ES-I3 (cell line): ENCODE measurements around the gene PTPRG.

Experiments used
- H3K36me3 ChIP-seq: 2 replicates; pipeline ENCODE4 v1.6.1; 2013; ENCODE audit warnings: mild to moderate bottlenecking, low read length, control low read depth, moderate library complexity; ENCODE audit not compliant: insufficient read depth
- H3K4me1 ChIP-seq: 2 replicates; pipeline ENCODE4 v1.6.1; 2013; ENCODE audit warnings: mild to moderate bottlenecking, control low read depth, low read length; ENCODE audit not compliant: insufficient read depth
- H3K9ac ChIP-seq: 2 replicates; pipeline ENCODE4 v1.6.1; 2013; ENCODE audit warnings: low read depth, mild to moderate bottlenecking, low read length, moderate library complexity
- H3K9me3 ChIP-seq: 2 replicates; pipeline ENCODE4 v1.6.1; 2013; ENCODE audit warnings: mild to moderate bottlenecking, low read length, moderate library complexity; ENCODE audit not compliant: control insufficient read depth, insufficient read depth

Gene PTPRG

DNA sequence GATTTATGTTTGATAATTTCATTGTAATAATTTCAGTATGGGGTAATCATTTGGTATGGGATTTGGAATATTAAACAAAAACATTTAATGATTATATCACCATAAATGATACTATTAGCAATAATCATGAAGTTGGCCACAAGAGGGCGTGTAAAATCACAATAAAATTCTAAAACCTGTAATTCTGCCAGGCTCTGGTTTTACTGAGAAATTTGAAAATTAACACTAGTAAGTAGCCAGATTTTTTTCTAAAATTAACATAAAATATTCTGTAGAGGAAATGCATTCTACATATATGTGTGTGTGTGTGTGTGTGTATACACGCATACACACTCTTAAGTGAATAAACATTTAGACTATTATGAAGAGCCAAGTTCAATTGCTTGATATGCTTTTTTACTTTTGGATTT, 771.5 kb downstream of the PTPRG start:
- no peak overlapping the region for H3K9ac ChIP-seq
- no peaks in the 10 kb centered on the region for H3K36me3 ChIP-seq
- peaks cover 10% of the 10 kb centered on the region; the same call in 1 of the 2 replicates for H3K4me1 ChIP-seq
- no peaks in the 10 kb centered on the region for H3K9me3 ChIP-seq

GRCh38 chr3:62335196-62335595, 773.8 kb downstream of the PTPRG start:
- Histone ChIP-seq H3K9me3 (no peaks in the 10 kb centered on the region), H3K4me1 (peaks cover 10% of the 10 kb centered on the region; the same call in 1 of the 2 replicates), H3K9ac (no peak overlapping the region), H3K36me3 (no peaks in the 10 kb centered on the region)

GRCh38 chr3:62343755-62344154, 782.4 kb downstream of the PTPRG start:
- Histone ChIP-seq H3K9me3 (no peaks in the 10 kb centered on the region), H3K9ac (no peak overlapping the region), H3K4me1 (no peaks in the 10 kb centered on the region), H3K36me3 (no peaks in the 10 kb centered on the region)
